ENCODE data around the gene DNPEP. TPM values are rescaled to one million over a fixed set of nuclear protein-coding genes. Genes with fewer than 3 reads are reported as not detected.

DNPEP gene
- total and polyA plus RNA-seq, 2 experiments from 2014 or later: 49.2 to 67.9 TPM

DNA sequence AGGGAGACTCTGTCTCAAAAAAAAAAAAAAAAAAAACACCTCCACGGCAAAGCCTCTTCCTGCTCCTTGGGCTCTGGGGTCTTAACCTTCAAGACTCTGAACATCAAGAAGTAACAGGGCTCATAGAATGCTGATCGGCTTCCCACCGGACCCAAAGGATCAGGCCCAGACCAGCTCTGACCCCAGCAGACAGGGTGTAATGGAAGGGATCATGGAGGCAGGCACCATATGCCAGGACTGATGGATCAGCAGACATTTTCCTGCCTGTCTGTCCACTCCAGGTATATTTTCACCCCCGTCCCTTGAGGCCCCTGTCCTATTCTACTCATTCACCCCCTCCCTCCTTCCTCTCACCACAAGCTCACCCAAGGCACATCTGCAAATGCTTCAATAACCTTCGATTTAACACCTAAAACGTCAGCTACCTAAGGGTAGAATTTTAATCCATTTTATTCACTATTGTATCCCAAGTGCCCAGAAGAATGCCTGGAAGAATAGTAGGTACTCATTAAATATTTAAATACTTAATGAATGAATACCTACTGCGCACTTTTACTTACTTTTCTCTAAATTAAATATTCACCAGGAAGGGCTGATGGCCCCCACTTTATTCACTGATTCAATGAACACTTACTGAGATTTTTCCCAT, 42.4 kb upstream of the DNPEP start (continued):
- TF ChIP-seq ZNF462 (CRISPR knock-in tag; IDR thresholded peaks at IDR 0.05) (no peak), ZNF331 (CRISPR knock-in tag; IDR thresholded peaks at IDR 0.05; ENCODE audit: low read depth) (no peak), POLR2AphosphoS5 (IDR thresholded peaks at IDR 0.05; ENCODE audit: low read depth) (no peak), REST (IDR thresholded peaks at IDR 0.05; ENCODE audit: unreplicated experiment) (no peak), EZH2 (IDR thresholded peaks at IDR 0.05; ENCODE audit: low read depth, unreplicated experiment) (no peak)
